ENCODE data around the gene NGF.
"Not testable (repeated sequence)": the region's sequence is repeated elsewhere in the genome, so short reads cannot be mapped to it uniquely, and the experiment has no call there.

Gene NGF

DNA sequence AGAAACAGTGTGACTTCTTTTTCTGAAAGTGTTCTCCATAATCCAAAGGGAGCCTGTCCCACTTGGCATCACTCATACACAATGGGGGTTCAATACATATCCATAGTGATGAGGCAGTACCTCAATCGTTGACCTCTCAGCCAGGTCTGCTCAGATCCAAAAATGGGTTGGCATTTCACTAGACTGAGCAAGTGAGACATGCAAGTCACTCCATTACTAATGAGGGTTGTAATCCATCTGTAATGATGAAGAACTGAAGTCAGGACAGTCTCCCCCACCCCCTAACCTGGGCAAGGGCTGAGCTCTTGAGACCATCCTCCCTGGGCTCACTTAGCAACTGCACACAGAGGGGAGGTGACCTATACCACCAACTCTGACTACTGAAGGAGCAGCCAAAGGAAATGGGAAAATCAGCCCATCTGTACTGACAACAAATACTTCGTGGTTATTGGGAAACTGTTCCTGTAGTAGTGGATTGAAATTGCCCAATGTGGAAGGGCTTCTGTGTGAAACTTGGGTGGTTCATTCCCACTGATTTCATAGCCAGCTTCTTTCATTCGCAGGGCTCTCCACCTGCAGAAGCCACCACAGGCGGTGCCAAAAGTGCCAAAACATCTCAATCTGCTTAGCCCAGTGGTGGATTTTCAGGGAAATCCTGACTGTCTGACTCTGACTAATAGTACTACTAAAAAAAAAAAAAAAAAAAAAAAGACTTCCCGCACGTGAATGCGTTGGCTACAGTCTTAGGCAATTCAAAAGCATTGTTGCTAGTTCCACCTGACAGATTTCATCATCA is 5.0 kb downstream of the NGF start:
- no peak for DNase-seq

DNA sequence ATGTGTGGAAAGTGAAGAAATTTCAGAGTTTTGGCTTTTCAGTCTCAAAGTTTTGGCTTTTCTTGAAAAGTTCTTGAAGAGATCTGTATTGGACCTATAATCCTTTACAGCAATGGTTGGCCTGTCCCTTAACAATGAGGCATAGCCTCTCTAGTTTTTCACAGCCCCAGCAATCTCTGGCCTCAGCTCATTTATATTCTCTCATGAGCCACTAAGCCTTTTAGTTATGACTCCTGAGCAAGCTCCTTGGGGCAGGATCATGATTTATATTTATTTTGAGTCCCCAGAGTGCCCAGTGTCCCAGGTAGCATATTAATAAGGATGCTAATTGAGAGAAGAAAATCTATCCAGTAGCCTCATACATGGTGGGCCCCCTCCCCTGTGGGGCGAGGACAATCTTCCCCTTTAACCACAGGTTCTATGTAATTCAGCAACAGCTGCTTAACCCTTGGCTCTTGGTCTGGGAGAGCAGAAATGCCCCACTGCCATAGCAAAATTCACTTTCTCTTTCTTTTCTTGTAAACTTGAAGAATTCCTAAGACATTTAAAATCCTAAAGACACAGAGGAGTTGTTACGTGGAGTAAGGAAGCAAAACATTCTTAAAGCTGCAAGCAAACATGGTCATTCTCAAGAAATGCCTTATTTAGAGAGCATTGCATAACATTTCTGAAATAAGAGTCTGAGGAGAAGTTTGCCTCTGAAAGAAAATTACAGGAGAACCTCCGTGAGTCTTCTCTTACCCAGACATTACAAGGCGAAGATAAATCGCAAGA is 6.3 kb downstream of the NGF start:
- no peak for DNase-seq

DNA sequence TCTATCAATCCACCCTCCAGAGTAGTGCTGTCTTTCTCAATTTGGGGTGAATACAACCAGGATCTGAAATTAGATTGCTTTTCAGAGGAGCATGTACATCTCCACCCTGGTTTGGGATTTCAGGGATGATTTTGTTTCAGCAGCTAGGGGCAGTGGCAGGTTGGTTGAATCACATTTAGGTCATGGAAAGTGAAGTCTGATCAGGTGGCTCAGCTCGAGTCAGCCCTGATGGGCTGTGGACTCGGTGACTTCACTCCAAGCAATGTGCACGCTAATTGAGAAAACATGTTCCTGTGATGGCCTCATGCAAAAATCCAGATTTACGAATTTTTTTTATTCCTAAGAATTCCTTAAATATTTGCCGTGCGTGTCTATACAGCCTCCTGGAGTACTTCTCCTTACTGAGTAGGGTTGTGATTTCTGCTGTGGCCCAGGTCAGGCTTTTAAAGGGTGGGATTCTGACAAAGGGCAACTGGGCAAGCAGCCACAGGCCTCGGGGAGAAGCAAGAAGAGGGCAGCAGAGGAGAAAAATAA is 7.5 kb downstream of the NGF start:
- DNase-seq: no peak

DNA sequence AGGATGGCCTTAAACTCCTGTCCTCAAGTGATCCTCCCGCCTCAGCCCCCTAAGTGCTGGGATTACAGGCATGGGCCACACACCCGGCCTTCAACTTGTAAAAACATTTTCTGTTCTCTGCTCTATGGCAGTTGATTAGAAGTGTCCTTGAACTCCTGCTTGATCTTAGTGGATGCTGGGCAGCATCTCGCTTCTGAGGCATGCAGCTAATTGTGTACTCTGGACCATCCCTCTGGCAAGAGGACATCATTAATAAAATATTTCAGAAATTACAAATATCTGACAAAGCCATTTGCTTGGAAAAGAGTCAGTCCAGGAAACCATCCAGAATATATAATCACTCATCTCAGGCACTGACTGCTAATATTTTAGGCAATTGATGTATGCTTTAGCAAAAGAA is 8.1 kb downstream of the NGF start:
- no peak for DNase-seq

DNA sequence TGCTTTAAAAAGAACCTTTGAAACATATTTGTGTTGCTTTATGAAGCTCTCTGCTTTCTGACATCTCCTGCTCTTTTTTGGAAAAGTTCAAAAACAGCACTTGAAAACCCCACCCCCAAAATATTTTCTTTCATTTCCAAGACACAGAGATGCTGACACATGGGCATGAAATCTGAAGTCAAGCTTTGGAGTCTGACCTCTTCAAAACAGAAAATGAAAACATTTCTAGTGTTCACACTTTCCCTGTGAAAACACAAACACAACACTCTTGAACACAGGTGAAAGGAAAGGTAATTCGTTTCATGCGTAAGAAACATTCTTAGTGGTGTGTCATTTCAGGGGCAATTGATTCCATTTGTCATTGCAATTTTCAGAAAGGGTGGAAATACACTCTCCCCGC is 10.8 kb downstream of the NGF start:
- DNase-seq: no peak

DNA sequence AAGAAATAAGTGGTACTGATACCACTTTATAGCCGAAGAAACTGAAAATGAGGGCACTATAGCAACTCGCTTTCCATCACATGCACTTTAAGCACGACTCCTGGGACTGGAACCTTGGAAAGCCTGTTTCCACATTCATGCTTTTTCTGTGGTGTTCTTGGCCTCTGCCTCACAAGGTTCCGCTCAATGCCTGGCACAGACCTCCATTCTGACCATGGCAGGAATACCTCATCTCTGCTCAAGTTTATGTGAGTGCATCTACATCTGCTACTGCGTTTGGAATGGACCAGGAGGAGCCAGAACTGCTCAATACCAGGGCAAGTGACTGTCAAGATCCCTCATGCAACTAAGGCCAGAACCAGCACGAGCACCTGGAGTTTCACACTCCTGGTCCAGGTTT is 11.6 kb downstream of the NGF start:
- no peak for DNase-seq

DNA sequence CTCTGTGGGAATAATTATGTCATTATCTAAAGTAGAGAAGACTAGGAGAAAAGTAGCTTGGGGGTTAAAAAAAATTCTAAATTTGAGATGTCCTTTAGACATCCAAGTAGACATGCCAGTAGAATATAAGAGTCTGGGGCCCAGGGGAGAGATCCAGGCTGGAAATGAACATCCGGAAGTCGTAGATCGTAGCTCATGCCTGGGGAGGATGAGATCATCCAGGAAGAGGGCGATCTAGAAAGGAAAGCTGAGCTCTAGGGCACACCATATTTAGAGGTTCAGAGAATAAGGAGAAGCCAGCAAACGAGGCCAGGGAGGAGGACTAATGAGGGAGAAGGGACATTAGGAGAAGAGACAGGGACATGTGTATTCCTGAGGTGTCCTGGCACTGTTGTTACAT is 12.2 kb downstream of the NGF start:
- DNase-seq: no peak

DNA sequence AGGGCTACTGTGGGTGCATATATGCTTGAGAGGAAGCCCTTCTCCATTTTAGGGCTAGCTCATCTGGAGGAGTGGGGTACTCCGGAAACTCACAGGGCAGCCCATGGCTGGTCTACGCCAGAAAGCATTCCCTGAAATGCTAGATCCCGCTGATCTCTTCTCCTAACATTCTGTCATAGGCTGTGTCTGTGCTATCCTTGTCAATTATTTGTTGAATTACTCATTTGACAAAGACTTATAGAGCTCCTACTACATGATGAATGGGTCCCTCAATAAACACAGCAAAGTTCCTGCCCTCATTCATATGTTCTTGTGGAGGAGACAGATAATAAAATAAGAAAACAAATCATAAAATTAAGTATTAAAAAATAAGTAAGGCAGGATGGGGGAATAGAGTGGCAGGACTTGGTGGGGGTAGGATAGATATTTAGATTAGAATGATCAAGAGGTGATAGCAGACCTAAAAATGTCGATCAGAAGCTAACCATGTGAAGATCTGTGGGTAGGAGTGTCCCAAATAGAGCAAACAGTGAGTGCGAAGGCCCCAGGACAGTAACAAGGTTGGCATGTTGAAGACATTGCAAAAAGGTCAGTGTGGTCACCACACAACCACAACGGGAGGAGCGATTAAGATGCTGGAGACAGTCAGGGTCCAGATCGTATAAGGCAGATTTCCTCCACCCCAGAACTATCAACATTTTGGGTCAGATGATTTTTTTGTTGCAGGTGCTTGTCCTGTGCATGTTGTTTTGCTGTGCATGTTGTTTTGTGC is 13.2 kb downstream of the NGF start:
- no peak for DNase-seq

DNA sequence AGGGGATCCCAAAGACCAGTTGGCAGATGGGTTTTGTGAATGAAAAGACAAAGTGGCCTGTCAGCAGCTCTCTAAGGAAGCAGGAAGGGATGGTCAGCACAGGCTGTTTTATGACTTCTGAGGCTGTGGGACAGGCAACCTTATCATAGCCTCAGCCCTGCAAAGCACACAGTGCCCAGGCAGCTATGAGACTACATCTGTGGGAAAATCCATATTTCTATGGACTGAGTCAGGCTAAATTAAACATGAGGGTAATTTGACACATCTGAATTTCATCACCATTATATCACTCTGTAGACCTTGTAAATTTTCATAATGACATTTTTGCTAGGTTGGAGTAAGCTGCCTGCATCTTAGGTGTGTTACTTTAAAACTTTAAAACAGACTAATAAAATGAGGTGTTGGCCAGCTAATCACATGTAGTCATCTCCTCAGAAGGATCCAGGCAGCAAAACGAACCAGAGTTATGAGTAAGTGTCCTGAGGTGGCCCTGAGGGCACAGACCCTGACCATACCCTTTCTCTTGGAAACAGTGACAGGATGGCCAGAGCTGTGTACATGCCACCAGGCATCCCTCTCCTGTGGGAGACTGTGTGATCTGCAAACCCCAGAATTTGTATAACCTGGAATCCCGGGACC is 14.6 kb downstream of the NGF start:
- no peak for DNase-seq

DNA sequence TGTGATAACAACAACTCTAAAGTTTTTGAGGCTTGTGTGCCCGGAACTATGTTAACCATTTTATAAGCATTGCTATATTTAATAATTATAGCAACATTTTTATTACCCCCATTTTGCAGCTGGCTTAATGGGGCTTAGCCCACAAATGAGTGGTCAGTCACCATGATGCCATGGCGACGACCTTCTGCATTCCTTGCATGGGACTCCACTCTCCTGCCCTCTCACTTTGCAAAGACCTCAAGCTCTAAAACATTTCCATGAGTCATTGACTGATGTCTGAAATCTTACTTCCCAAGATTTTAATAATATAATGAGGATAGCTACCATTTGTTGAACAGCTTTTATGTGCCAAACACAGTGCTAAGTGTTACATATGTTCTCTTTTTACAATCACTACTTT is 15.4 kb downstream of the NGF start:
- no peak for DNase-seq

DNA sequence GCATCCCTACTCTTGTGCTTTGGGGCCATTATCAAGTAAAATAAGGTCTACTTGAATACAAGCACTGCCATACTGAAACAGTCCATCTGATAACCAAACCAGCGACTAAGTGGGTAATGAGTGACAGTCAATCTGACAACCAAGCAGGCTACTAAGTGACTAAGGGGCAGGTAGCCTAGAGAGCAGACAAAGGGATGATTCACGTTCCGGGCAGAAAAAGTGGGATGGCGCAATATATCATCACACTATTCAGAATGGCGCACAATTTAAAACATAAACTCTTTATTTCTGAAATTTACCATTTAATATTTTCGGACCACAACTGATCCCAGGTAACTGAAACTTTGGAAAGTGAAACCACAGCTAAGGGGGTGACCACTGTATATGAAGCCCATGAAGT is 17.7 kb downstream of the NGF start:
- no peak for DNase-seq

DNA sequence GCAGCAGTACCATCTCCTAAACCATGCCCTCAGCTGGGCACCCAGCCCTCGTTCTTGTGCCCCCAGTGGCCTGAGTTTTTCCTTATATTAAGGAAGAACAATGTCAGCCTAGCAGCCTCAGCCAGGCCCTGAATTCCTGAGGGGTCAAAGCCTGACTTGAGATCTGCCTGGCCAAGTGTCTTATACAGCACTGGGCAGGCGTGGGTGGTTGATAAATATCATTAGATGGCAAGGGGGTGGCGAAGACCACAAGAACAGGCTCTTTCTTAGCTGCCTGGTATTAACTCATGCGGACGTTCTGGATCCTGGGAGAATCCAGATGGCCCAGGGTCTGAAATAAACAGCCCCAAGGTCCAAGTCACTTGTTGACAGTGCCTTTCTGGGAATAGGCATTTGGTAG is 18.3 kb downstream of the NGF start:
- no peak for DNase-seq

DNA sequence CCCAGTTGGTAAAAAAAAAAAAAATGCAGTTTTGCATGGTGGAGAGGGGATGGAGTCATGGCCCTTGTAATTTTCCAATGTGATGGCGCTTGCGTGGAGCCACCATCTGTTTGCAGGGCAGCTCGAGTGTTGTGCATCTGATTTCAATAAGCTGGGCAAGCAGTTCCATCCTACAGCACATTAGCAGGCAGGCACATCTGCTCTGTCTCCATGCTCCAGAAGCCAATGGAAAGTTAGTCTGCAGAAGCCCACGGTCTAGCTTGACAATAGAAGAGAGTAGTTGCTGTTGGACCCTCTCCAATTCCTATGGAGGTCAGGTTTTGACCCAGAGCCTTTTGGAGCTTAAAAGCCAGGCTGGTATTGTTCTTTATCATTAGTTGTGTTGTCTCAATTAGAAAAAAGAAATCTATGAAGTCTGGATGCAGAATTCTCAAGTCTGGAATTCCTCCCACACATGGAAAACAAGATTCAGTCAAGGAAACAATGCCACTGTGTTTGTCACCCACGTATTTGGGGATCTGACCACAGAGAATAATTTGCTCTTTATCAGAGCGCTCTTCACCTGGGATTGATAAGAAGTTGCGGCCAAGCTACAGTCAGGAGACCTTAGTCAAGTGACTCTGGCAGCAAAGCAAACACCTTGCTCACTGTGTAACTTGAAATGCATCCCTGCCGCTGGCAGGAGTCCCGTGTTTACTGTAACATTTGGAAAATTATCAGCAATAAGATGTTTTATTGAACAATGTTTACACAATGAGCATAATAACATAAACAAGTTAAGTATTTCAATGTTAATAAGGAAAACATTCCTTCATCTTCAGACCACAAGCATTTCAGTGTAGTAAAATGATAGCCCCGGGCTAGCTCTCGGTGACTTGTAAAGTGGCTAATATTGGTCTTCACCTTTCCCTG is 20.7 kb downstream of the NGF start:
- DNase-seq: no peak

DNA sequence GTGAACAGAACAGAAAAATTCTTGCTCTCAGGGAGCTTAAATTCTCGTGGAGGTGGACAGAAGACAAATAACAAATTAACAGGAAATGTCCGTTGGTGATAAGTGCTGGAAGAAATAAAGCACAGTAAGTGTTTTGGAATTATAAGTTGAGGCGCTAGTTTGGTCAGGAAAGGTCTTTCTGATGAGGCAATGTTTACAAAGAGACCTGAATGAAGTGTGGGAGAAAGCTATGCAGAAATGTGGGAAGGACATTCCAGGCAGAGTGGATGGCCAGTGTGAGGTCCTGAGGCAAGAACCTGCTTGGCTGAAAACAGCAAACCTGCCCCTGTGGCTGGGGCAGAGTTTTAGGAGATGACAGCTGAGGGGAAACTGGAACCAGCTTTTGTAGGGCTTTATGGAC is 23.3 kb downstream of the NGF start:
- DNase-seq: no peak

DNA sequence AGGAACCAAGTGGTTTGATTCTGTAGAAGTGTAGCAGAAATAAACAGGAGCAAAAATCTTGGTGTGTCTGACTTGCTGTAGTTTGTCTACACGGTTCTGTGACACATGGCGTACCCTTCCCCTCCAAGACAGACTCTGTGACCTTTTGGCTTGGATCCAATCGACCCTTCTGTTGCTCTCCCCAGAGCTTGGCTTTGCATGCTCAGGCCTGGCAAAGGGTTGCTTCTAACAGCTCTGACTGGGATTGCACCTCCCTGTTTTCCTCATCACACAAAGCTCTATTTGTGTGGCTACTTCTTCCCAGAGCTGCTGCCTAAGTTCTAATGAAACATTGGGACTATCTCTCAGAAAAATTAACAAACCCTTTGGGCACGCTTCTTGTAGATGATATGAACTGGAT is 24.0 kb downstream of the NGF start:
- DNase-seq: no peak

DNA sequence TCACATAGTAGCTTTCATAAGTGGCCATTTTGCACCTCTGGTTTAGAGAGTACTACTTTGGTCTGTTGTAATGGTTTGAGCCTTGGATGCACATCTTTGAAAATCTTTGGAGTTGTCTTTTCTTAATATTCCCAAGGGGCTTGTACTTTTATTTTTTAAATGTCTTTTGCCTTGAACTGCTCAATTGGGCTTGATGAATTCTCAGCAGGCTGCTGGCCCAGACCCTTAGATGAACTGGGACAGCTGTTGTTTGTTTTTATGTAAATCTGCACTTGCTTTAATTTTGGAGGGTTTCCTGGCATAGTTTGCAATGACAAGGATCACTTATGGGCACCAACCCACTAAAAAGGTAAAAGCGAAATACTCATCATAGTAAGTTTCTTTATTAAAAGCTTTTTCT is 24.9 kb downstream of the NGF start:
- DNase-seq: no peak

DNA sequence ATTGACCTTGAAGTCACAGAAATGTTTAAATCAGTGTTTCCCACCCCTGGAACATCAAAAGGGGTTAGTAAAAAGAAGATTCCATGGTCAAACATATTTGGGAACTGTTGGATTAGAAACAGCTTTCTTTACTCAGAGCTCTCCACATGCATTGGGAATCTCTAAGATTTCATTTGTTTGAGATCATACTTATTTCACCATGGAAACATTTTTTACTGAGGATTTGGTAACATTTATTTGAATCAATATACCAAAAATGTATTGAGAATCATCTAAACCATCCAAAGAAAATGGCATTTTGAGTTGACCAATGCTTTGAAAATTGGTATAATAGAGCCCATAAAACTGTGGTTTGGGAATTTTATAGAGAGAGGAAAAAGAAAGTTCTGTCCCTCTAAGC is 25.3 kb downstream of the NGF start:
- no peak for DNase-seq

DNA sequence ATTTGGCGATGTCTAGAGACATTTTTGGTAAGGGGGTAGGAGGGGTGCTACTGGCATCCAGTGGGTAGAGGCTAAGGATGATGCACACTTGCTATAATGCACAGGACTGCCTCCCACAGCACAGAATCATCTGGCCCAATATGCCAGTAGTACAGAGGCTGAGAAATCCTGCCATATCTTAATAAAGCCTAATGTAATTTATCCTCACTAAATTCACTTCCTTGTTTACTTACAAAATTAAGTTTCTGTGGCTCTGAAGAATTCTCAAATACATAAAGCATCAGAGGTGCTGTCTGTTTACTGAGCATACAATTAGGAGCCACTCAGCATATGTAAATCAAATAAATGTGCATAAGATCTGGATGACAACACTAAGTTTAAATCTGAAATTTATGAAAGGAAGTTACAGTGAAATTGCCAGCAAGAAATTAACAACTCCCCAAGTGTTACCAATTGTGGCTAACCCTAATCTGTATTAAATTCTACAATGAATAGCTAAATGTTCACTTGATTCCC is 26.5 kb downstream of the NGF start:
- DNase-seq: no peak

DNA sequence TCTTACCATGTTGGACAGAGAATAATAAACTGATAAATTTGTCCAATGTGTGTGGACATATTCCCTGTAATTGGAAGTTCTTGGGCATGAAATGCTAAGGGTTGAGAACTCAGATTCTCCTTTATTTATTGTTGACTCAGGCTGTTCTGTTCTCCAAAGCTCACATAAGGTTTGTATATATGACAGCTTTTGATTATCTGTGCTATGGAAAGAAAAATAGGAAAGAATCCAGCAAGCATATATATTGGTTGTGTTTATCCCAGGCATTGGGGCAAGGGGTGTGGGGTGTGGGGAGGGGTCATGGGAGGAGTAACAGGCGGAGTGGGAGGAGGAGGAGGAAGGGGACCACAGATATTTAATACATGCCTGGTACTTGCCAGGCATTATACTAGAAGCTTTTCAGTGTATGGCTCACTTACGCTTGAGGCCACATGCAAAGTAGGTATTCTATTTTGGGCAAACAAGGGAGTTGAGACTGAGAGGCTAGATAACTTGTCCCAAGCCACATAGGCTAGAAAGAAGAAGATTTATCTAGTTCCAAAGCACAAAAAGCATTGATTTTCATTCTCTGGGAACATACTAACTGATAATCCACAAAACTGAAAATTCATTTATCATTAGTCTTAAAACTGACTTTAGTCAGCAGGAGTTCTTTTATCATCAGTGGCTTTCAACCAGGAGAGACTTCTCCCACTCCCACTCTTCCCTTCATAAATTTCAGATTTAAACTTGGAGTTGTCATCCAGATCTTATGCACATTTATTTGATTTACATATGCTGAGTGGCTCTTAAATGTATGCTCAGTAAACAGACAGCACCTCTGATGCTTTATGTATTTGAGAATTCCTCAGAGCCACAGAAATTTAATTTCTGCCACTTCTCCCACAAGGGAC is 27.2 kb downstream of the NGF start:
- no peak for DNase-seq

DNA sequence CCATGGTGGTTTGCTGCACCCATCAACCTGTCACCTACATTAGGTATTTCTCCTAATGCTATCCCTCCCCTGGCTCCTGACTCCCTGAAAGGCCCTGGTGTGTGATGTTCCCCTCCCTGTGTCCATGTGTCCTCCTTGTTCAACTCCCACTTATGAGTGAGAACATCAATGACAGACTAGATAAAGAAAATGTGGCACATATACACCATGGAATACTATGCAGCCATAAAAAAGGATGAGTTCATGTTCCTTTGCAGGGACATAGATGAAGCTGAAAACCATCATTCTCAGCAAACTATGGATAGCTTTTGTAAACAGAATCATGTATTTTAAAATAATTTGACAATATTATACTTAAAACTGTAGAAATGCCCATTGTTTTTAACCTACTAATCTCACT is 28.5 kb downstream of the NGF start:
- not testable (repeated sequence) for DNase-seq

DNA sequence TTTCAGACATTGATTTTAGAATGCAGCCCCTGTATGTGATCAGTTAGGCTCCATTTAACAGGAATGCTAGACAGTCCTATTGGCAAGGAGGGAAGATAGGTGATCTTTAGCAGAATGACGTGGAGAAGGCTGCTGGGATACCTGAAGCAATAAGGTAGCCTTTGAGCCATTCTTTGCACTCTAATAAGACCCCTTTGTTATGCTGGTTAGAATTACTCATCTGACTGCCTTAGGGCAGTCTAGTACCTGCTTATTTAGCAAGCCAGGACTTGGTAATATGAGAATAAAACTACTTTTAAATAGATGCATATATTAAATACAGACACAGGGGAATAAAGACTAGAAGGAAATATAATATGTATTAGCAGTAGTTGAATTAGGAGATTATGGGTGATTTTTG is 29.1 kb downstream of the NGF start:
- no peak for DNase-seq
